Measurements from ENCODE around the gene CEBPA. TPM values are rescaled to one million over a fixed set of nuclear protein-coding genes. Genes with fewer than 3 reads are reported as not detected.

The CEBPA gene
- total RNA-seq, 1 experiment from 2014 or later = 1.2 TPM

GRCh38 chr19:33302974-33303790 is 848 bp upstream of the CEBPA start:
- Mint-ChIP-seq H3K4me1 (ENCODE audit: low read depth, unreplicated experiment) (peaks cover 14% of the 10 kb centered on the region), H3K27me3 (ENCODE audit: unreplicated experiment) (peaks cover 69% of the 10 kb centered on the region), H3K36me3 (ENCODE audit: insufficient read depth, unreplicated experiment) (peaks cover 18% of the 10 kb centered on the region), H3K27ac (ENCODE audit: unreplicated experiment) (no peak overlapping the region), H3K4me3 (ENCODE audit: low read depth, unreplicated experiment) (peak overlapping the region; percentile 76), H3K9me3 (ENCODE audit: low read depth, unreplicated experiment) (no peaks in the 10 kb centered on the region)
- intact Hi-C loops (cut with micrococcal nuclease; ENCODE audit: unreplicated experiment) = loop anchor here (5.0 kb wide), 2 partner anchors 66 to 69 kb away; partner anchors contain the start of gene CEBPG
- BruUV-seq (replicated peaks) = no TSS peak
- peak; percentile 74 for DNase-seq
- CTCF ChIA-PET = interaction anchor here (0.7 to 1.0 kb wide), 3 partner anchors 14 to 65 kb away, joined by 3 read pairs; no protein-coding TSS in a partner anchor
- TF ChIP-seq CTCF (IDR thresholded peaks at IDR 0.05; ENCODE audit: unreplicated experiment) = no peak

GRCh38 chr19:33301900-33302174 is 497 bp downstream of the CEBPA start:
- intact Hi-C loops (cut with micrococcal nuclease; ENCODE audit: unreplicated experiment) = loop anchor here (5.0 kb wide), 2 partner anchors 65 to 70 kb away; partner anchors contain the start of gene CEBPG
- no peak for TF ChIP-seq CTCF (IDR thresholded peaks at IDR 0.05; ENCODE audit: unreplicated experiment)
- BruUV-seq (replicated peaks) = no TSS peak
- Mint-ChIP-seq H3K27ac (ENCODE audit: unreplicated experiment) (no peak overlapping the region), H3K4me1 (ENCODE audit: low read depth, unreplicated experiment) (peaks cover 14% of the 10 kb centered on the region), H3K4me3 (ENCODE audit: low read depth, unreplicated experiment) (peak overlapping the region; percentile 76), H3K36me3 (ENCODE audit: insufficient read depth, unreplicated experiment) (peaks cover 18% of the 10 kb centered on the region), H3K27me3 (ENCODE audit: unreplicated experiment) (peaks cover 76% of the 10 kb centered on the region), H3K9me3 (ENCODE audit: low read depth, unreplicated experiment) (no peaks in the 10 kb centered on the region)
- CTCF ChIA-PET = interaction anchor here (0.6 kb wide), 2 partner anchors 56 to 826 kb away, joined by 3 read pairs; no protein-coding TSS in a partner anchor
- no peak for DNase-seq

- Mint-ChIP-seq H3K27me3 (ENCODE audit: unreplicated experiment) (peaks cover 76% of the 10 kb centered on the region), H3K4me1 (ENCODE audit: low read depth, unreplicated experiment) (peaks cover 14% of the 10 kb centered on the region), H3K36me3 (ENCODE audit: insufficient read depth, unreplicated experiment) (peaks cover 18% of the 10 kb centered on the region), H3K9me3 (ENCODE audit: low read depth, unreplicated experiment) (no peaks in the 10 kb centered on the region), H3K27ac (ENCODE audit: unreplicated experiment) (no peak overlapping the region), H3K4me3 (ENCODE audit: low read depth, unreplicated experiment) (peak overlapping the region; percentile 76)
- TF ChIP-seq CTCF (IDR thresholded peaks at IDR 0.05; ENCODE audit: unreplicated experiment) = no peak
- CTCF ChIA-PET = interaction anchor here (0.6 kb wide), 1 partner anchor 827 kb away, joined by 3 read pairs; no protein-coding TSS in a partner anchor
- no peak for DNase-seq
- BruUV-seq (replicated peaks) = TSS peak; percentile 73
- intact Hi-C loops (cut with micrococcal nuclease; ENCODE audit: unreplicated experiment) = loop anchor here (5.0 kb wide), 2 partner anchors 64 to 71 kb away; partner anchors contain the start of gene CEBPG
Observed at GRCh38 chr19:33301144-33301899, 1.0 kb downstream of the CEBPA start.

GRCh38 chr19:33300894-33301143 is 1.5 kb downstream of the CEBPA start:
- intact Hi-C loops (cut with micrococcal nuclease; ENCODE audit: unreplicated experiment) = loop anchor here (5.0 kb wide), 2 partner anchors 64 to 71 kb away; partner anchors contain the start of gene CEBPG
- BruUV-seq (replicated peaks) = no TSS peak
- H3K27ac Mint-ChIP-seq (ENCODE audit: unreplicated experiment) = no peak overlapping the region

More at GRCh38 chr19:33300894-33301143, 1.5 kb downstream of the CEBPA start:
- TF ChIP-seq CTCF (IDR thresholded peaks at IDR 0.05; ENCODE audit: unreplicated experiment) = no peak
- DNase-seq = no peak
- CTCF ChIA-PET = no interaction called here
- Mint-ChIP-seq H3K4me1 (ENCODE audit: low read depth, unreplicated experiment) (peaks cover 14% of the 10 kb centered on the region), H3K27me3 (ENCODE audit: unreplicated experiment) (peaks cover 76% of the 10 kb centered on the region), H3K9me3 (ENCODE audit: low read depth, unreplicated experiment) (no peaks in the 10 kb centered on the region), H3K36me3 (ENCODE audit: insufficient read depth, unreplicated experiment) (peaks cover 18% of the 10 kb centered on the region), H3K4me3 (ENCODE audit: low read depth, unreplicated experiment) (peak overlapping the region; percentile 76)
